ENCODE measurements around the gene NDUFS4. TPM values are rescaled to one million over a fixed set of nuclear protein-coding genes. Genes with fewer than 3 reads are reported as not detected.

Gene NDUFS4
- total and polyA plus RNA-seq, 7 donors = 106 to 179 (median 136) TPM

DNA sequence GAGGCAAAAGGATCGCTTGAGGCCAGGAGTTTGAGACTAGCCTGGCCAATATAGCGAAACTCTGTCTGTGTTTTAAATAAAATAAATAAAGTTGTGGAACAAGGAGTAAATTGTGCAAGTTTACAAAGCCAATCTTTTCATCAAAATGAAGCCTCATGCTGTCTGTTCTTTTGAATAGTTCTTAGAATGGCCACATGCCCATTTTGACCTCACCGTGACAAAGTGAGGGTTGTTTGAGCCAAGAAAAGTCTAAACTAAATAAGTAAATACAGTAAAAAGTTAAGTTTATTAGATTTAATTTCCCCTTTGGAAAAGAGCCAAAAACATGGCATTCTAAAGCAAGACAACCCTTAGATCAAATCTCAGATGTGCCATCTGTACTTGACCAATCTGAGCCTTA, 165.7 kb downstream of the NDUFS4 start:
- no peak for DNase-seq
- Histone ChIP-seq H3K27me3 (no peaks in the 10 kb centered on the region), H3K9me3 (no peaks in the 10 kb centered on the region), H3K27ac (no peak overlapping the region), H3K4me1 (no peaks in the 10 kb centered on the region), H3K4me3 (no peak overlapping the region), H3K36me3 (no peaks in the 10 kb centered on the region)
- WGBS, 2 donors = 72 to 83% methylated on average over 3 of the region's 3 CpGs
- TF ChIP-seq POLR2AphosphoS5 (IDR thresholded peaks at IDR 0.05) (no peak), POLR2A (IDR thresholded peaks at IDR 0.05) (no peak), EP300 (IDR thresholded peaks at IDR 0.05) (no peak)
- TF ChIP-seq, protein P1, sequence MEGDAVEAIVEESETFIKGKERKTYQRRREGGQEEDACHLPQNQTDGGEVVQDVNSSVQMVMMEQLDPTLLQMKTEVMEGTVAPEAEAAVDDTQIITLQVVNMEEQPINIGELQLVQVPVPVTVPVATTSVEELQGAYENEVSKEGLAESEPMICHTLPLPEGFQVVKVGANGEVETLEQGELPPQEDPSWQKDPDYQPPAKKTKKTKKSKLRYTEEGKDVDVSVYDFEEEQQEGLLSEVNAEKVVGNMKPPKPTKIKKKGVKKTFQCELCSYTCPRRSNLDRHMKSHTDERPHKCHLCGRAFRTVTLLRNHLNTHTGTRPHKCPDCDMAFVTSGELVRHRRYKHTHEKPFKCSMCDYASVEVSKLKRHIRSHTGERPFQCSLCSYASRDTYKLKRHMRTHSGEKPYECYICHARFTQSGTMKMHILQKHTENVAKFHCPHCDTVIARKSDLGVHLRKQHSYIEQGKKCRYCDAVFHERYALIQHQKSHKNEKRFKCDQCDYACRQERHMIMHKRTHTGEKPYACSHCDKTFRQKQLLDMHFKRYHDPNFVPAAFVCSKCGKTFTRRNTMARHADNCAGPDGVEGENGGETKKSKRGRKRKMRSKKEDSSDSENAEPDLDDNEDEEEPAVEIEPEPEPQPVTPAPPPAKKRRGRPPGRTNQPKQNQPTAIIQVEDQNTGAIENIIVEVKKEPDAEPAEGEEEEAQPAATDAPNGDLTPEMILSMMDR (IDR thresholded peaks at IDR 0.05) = no peak
- intact Hi-C loops (cut with DNase I) = no loop called here

DNA sequence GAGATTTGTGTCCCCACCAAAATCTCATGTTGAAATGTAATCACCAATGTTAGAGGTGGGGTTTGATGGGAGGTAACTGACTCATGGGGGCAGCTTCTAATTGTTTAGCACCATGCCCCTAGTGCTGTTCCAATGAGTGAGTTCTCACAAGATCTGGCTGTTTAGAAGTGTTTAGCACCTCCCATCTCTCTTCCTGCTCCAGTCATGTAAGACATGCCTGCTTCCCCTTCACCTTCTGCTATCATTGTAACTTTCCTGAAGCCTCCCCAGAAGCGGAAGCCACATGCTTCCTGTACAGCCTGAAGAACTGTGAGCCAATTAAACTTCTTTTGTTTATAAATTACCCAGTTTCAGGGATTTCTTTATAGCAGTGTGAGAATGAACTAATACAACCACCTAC, 170.5 kb downstream of the NDUFS4 start:
- no peak overlapping the region for H3K27ac ChIP-seq
- no peaks in the 10 kb centered on the region for H3K27me3 ChIP-seq
- H3K4me3 ChIP-seq = no peak overlapping the region
- peaks cover 0 to 2% (median 0%) of the 10 kb centered on the region in 4 donors for H3K9me3 ChIP-seq
- no peak for DNase-seq
- intact Hi-C loops (cut with DNase I) = no loop called here
- TF ChIP-seq, protein P1 (IDR thresholded peaks at IDR 0.05) = no peak
- TF ChIP-seq EP300 (IDR thresholded peaks at IDR 0.05) = no peak
- TF ChIP-seq POLR2A (IDR thresholded peaks at IDR 0.05) = no peak
- no peak for TF ChIP-seq POLR2AphosphoS5 (IDR thresholded peaks at IDR 0.05)
- H3K36me3 ChIP-seq = no peaks in the 10 kb centered on the region
- no peaks in the 10 kb centered on the region for H3K4me1 ChIP-seq
- WGBS, 2 donors = 30 to 63% methylated on average over 1 of the region's 1 CpG

Other genes with a start within 250 kb of the NDUFS4 start
- 1 to 10 TPM; 3.0 to 8.8 (median 4.8) TPM for gene FST, start 80.0 kb upstream of the NDUFS4 start, total RNA-seq
- 1 to 10 TPM in 2 of 3 donors, under 1 TPM in 1; 0.46 to 1.9 (median 1.2) TPM for gene FST, start 80.0 kb upstream of the NDUFS4 start, polyA plus RNA-seq

Measured in sigmoid colon (tissue), 7 donors.